AG04450 (cell line): Measurements from ENCODE around the gene DNM3. TPM values are rescaled to one million over a fixed set of nuclear protein-coding genes. Genes with fewer than 3 reads are reported as not detected.

Source experiments
- CTCF ChIA-PET: fragments of 300-600, 350-600 bp; formaldehyde crosslinking; extraction: SDS; loops from one replicate; lab custom pipeline; 2022; ENCODE audit warnings: antibody characterized with exemption, inconsistent platforms; lab: Charles Lee
- POLR2A ChIA-PET: fragments of 350-600 bp; formaldehyde crosslinking; extraction: SDS; loops from one replicate; lab custom pipeline; 2021; ENCODE audit warnings: antibody characterized with exemption, inconsistent platforms; lab: Yijun Ruan, JAX
- DNase-seq: peaks from one replicate; pipeline ENCODE4 v3.0.0-alpha.2; 2011; ENCODE audit warnings: low read depth, low spot score
- H3K27ac ChIP-seq: one replicate; pipeline ENCODE4 v1.5.1; 2012; ENCODE audit warnings: low read depth, low read length, control low read depth
- H3K27me3 ChIP-seq: one replicate; pipeline ENCODE4 v1.6.0; 2012; ENCODE audit warnings: low read length; ENCODE audit not compliant: control insufficient read depth, insufficient read depth
- H3K4me3 ChIP-seq: 2 replicates; pipeline ENCODE4 v1.5.1; 2011; ENCODE audit warnings: mild to moderate bottlenecking, low read depth, low read length, control low read depth
- H3K9me3 ChIP-seq: 2 replicates; pipeline ENCODE4 v1.5.1; 2012; ENCODE audit warnings: low read length; ENCODE audit not compliant: control insufficient read depth, insufficient read depth
- polyA plus RNA-seq: library from polyadenylated mRNA; depleted of rRNA; stranded (reverse); fragments of >200 nt; gene quantifications from 2 replicates; pipeline ENCODE4 v1.2.3, GENCODE V29; 2011; rRNA removed
- small RNA-seq: library from RNA; depleted of rRNA; stranded (forward); fragments of <200 nt; gene quantifications from one replicate; pipeline ENCODE3, GENCODE V24; 2012; ENCODE audit warnings: low read depth; ENCODE audit not compliant: insufficient read length
- TF ChIP-seq, protein P1 (sequence below): IDR thresholded peaks from 2 replicates; pipeline ENCODE4 v1.5.1; 2011; ENCODE audit warnings: low read depth, low read length, control low read depth, inconsistent platforms

DNM3 gene
- polyA plus RNA-seq, 1 experiment, result 0.37 TPM

- Histone ChIP-seq H3K4me3 (no peak overlapping the region), H3K27ac (no peak overlapping the region), H3K27me3 (peaks cover 19% of the 10 kb centered on the region), H3K9me3 (no peaks in the 10 kb centered on the region)
- TF ChIP-seq, protein P1, sequence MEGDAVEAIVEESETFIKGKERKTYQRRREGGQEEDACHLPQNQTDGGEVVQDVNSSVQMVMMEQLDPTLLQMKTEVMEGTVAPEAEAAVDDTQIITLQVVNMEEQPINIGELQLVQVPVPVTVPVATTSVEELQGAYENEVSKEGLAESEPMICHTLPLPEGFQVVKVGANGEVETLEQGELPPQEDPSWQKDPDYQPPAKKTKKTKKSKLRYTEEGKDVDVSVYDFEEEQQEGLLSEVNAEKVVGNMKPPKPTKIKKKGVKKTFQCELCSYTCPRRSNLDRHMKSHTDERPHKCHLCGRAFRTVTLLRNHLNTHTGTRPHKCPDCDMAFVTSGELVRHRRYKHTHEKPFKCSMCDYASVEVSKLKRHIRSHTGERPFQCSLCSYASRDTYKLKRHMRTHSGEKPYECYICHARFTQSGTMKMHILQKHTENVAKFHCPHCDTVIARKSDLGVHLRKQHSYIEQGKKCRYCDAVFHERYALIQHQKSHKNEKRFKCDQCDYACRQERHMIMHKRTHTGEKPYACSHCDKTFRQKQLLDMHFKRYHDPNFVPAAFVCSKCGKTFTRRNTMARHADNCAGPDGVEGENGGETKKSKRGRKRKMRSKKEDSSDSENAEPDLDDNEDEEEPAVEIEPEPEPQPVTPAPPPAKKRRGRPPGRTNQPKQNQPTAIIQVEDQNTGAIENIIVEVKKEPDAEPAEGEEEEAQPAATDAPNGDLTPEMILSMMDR, result no peak
- ChIA-PET CTCF (interaction anchor here (1.3 kb wide), 1 partner anchor 12 kb away, joined by 3 read pairs; no protein-coding TSS in a partner anchor), POLR2A (no interaction called here)
- DNase-seq, result no peak
Measured at GRCh38 chr1:172456344-172456769, 615.1 kb downstream of the DNM3 start.

- Histone ChIP-seq H3K27me3 (peaks cover 19% of the 10 kb centered on the region), H3K9me3 (no peaks in the 10 kb centered on the region), H3K27ac (no peak overlapping the region), H3K4me3 (no peak overlapping the region)
- POLR2A ChIA-PET, result no interaction called here
- TF ChIP-seq, protein P1, result no peak
- no peak for DNase-seq
- CTCF ChIA-PET, result interaction anchor here (1.3 to 1.8 kb wide), 2 partner anchors 13 to 262 kb away, joined by 3 to 6 read pairs; no protein-coding TSS in a partner anchor
Measured at GRCh38 chr1:172457479-172458130, 616.3 kb downstream of the DNM3 start.

- ChIA-PET CTCF (interaction anchor here (1.0 kb wide), 1 partner anchor 458 kb away, joined by 4 read pairs; no protein-coding TSS in a partner anchor), POLR2A (no interaction called here)
- H3K27ac ChIP-seq, result no peak overlapping the region
- H3K9me3 ChIP-seq, result no peaks in the 10 kb centered on the region
- no peak overlapping the region for H3K4me3 ChIP-seq
- no peak for DNase-seq
- TF ChIP-seq, protein P1, result no peak
- H3K27me3 ChIP-seq, result peaks cover 14% of the 10 kb centered on the region
Measured at GRCh38 chr1:172460177-172460576, 618.9 kb downstream of the DNM3 start.

DNA sequence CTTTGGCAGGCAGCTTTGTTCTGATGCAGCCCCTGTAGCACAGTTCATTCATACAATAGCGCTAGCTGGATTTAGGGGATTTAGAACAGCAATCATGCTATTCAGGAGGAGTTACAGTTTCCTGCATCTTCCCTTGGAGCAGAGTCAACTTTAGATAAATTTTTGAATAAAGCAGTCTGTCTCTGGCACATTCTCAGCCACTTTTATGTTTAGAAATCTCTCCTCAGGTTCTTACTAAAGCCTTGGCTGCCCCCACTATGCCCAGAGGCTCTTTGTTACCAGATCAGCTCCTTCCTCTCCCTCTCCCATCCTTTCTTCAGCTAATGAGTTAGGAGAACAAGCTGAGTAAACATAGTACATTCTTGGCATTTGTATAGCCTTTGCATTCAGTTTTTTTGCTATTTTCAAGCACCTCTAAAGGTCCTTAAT lies 619.6 kb downstream of the DNM3 start:
- ChIA-PET CTCF (interaction anchor here (0.7 to 1.0 kb wide), 2 partner anchors 17 to 458 kb away, joined by 3 to 4 read pairs; partner anchors contain the start of gene PIGC), POLR2A (no interaction called here)
- Histone ChIP-seq H3K9me3 (no peaks in the 10 kb centered on the region), H3K4me3 (no peak overlapping the region), H3K27me3 (peaks cover 9% of the 10 kb centered on the region), H3K27ac (no peak overlapping the region)
- TF ChIP-seq, protein P1, result no peak
- DNase-seq, result no peak

Small RNA genes lying within 50 kb of the gene (small RNA-seq; reads per million reads assigned to genes)
- gene MIR199A2 (29.3 reads per million, percentile 82 among the genes with 10 or more reads in this experiment), gene RNU6-157P (not detected)

Other genes starting within 250 kb of the DNM3 start
- gene MYOCOS, start 219.3 kb upstream of the DNM3 start, polyA plus RNA-seq, result not detected in 2 replicates
- gene MYOC, start 188.8 kb upstream of the DNM3 start, polyA plus RNA-seq, result not detected in 2 replicates
- 13.0 and 20.8 TPM in 2 replicates for gene VAMP4, start 99.4 kb upstream of the DNM3 start, polyA plus RNA-seq
- gene METTL13, start 59.8 kb upstream of the DNM3 start, polyA plus RNA-seq, result 32.0 and 32.9 TPM in 2 replicates